Kasumi-1 (cell line): ENCODE measurements around the gene SEC14L2.
"Not testable (repeated sequence)": the region's sequence is repeated elsewhere in the genome, so short reads cannot be mapped to it uniquely, and the experiment has no call there.

Source experiments
- DNase-seq, 2 experiments: peaks; one replicate each; lab custom pipeline; 2025; lab: John Stamatoyannopoulos, UW

SEC14L2 gene

GRCh38 chr22:30426388-30427353 is 29.9 kb downstream of the SEC14L2 start:
- DNase-seq, result peak; percentile 73 to 85

- DNase-seq, result no peak
Observed at GRCh38 chr22:30427871-30428270, 31.1 kb downstream of the SEC14L2 start.

GRCh38 chr22:30429887-30430286 is 33.1 kb downstream of the SEC14L2 start:
- DNase-seq, result no peak

GRCh38 chr22:30430933-30431332 is 34.1 kb downstream of the SEC14L2 start:
- no peak for DNase-seq

GRCh38 chr22:30432096-30432495 is 35.3 kb downstream of the SEC14L2 start:
- no peak for DNase-seq

- DNase-seq, result no peak
Observed at GRCh38 chr22:30432520-30432919, 35.7 kb downstream of the SEC14L2 start.

GRCh38 chr22:30433227-30433626 is 36.4 kb downstream of the SEC14L2 start:
- no peak for DNase-seq

- no peak for DNase-seq
Observed at GRCh38 chr22:30433773-30434172, 37.0 kb downstream of the SEC14L2 start.

- DNase-seq, result no peak
Observed at GRCh38 chr22:30434843-30435242, 38.0 kb downstream of the SEC14L2 start.

- peak; percentile 24 to 48 for DNase-seq
Observed at GRCh38 chr22:30435674-30436126, 38.9 kb downstream of the SEC14L2 start.

- DNase-seq, result no peak
Observed at GRCh38 chr22:30436196-30436595, 39.4 kb downstream of the SEC14L2 start.

GRCh38 chr22:30438559-30438958 is 41.7 kb downstream of the SEC14L2 start:
- DNase-seq, result no peak

- no peak for DNase-seq
Observed at GRCh38 chr22:30439226-30439625, 42.4 kb downstream of the SEC14L2 start.

GRCh38 chr22:30439836-30440235 is 43.0 kb downstream of the SEC14L2 start:
- DNase-seq, result no peak

GRCh38 chr22:30441088-30441487 is 44.3 kb downstream of the SEC14L2 start:
- no peak for DNase-seq

GRCh38 chr22:30444632-30445437 is 48.0 kb downstream of the SEC14L2 start:
- DNase-seq, result peak; percentile 40 to 48

GRCh38 chr22:30445438-30446145 is 48.8 kb downstream of the SEC14L2 start:
- DNase-seq, result no peak

GRCh38 chr22:30447656-30448055 is 50.8 kb downstream of the SEC14L2 start:
- no peak for DNase-seq

GRCh38 chr22:30451488-30451887 is 54.7 kb downstream of the SEC14L2 start:
- not testable (repeated sequence) for DNase-seq

GRCh38 chr22:30452861-30453260 is 56.0 kb downstream of the SEC14L2 start:
- DNase-seq, result no peak

GRCh38 chr22:30453731-30454510 is 57.1 kb downstream of the SEC14L2 start:
- peak; percentile 11 to 41 for DNase-seq
